ENCODE results near the gene CETP. TPM values are rescaled to one million over a fixed set of nuclear protein-coding genes. Genes with fewer than 3 reads are reported as not detected.

The CETP gene
- total RNA-seq (2014; rRNA removed; shearing (Covaris generic)) = not detected in 2 replicates

DNA sequence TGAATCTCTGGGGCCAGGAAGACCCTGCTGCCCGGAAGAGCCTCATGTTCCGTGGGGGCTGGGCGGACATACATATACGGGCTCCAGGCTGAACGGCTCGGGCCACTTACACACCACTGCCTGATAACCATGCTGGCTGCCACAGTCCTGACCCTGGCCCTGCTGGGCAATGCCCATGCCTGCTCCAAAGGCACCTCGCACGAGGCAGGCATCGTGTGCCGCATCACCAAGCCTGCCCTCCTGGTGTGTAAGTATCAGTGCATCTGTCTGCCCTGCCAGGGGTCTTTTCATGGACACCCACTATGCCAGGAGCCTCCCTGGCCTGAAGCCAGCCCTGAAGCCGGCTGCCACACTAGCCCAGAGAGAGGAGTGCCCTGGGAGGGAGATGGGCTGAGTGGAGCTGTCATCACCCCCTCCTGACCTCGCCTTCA, at the start of gene CETP:
TSS of gene CETP (plus strand) at position 100 of the 431 bp plus-strand sequence. CDS start at position 130, 30 bp downstream.
- Histone ChIP-seq H3K36me3 (replicated peaks; ENCODE audit: control insufficient read depth, insufficient read depth, low read length) (no peaks in the 10 kb centered on the region), H3K27me3 (ENCODE audit: control insufficient read depth, insufficient read depth, low read length) (no peaks in the 10 kb centered on the region), H3K4me3 (ENCODE audit: insufficient read depth, low read depth, low read length) (no peak within 1 kb of the TSS)
- DNase-seq = peak; percentile 35

- DNase-seq = peak; percentile 32
- no peak overlapping the region for H3K4me3 ChIP-seq (ENCODE audit: insufficient read depth, low read depth, low read length)
- no peaks in the 10 kb centered on the region for H3K36me3 ChIP-seq (replicated peaks; ENCODE audit: control insufficient read depth, insufficient read depth, low read length)
- H3K27me3 ChIP-seq (ENCODE audit: control insufficient read depth, insufficient read depth, low read length) = no peaks in the 10 kb centered on the region
Measured at GRCh38 chr16:56912746-56913708, 48.7 kb upstream of the CETP start.

- Histone ChIP-seq H3K27me3 (ENCODE audit: control insufficient read depth, insufficient read depth, low read length) (no peaks in the 10 kb centered on the region), H3K36me3 (replicated peaks; ENCODE audit: control insufficient read depth, insufficient read depth, low read length) (no peaks in the 10 kb centered on the region), H3K4me3 (ENCODE audit: insufficient read depth, low read depth, low read length) (no peak overlapping the region)
- peak; percentile 13 for DNase-seq
Measured at GRCh38 chr16:56914896-56915295, 46.9 kb upstream of the CETP start.

- Histone ChIP-seq H3K4me3 (ENCODE audit: insufficient read depth, low read depth, low read length) (no peak overlapping the region), H3K36me3 (replicated peaks; ENCODE audit: control insufficient read depth, insufficient read depth, low read length) (no peaks in the 10 kb centered on the region), H3K27me3 (ENCODE audit: control insufficient read depth, insufficient read depth, low read length) (no peaks in the 10 kb centered on the region)
- no peak for DNase-seq
Measured at GRCh38 chr16:56915336-56916119, 46.2 kb upstream of the CETP start.

DNA sequence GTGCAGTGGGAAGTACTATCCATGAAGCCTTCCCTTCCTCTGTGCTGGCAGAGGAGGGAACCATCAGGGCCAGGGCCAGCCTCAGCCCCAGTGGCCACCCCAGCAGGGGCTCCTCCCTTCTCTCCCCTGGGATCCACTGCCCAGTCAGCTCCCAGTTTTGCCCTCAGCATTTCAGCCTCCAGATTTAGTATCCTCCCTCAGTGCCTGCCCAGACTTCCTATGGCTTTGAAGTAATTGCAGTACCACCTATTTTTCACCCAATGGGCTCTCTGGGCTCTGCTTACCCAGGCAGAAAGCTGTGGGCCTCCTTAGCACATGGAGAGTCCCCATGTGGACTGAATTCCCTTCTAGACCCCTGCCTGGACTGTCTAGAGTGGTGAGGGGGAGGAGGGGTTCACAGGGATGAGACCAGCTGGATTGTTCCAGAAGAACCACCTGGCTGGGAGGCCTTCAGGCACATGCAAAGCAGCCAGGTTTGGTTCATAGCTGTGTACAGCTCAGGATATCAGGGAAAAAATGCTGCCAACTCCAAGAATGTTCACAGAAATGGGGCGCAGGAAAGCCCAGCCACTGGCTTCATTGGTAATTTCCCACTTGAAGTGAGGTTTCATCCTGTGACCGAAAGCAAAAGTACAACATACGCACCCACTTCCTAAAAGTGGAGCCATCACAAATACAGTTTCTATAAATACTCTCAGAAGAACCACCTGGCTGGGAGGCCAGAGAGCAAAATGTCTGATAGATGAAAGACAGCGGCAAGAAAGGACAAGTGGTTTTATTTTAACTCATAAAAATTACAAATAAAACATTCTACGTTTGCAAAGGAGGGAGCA, 45.0 kb upstream of the CETP start:
- H3K27me3 ChIP-seq (ENCODE audit: control insufficient read depth, insufficient read depth, low read length) = no peaks in the 10 kb centered on the region
- no peak overlapping the region for H3K4me3 ChIP-seq (ENCODE audit: insufficient read depth, low read depth, low read length)
- DNase-seq = no peak
- no peaks in the 10 kb centered on the region for H3K36me3 ChIP-seq (replicated peaks; ENCODE audit: control insufficient read depth, insufficient read depth, low read length)

GRCh38 chr16:56918467-56919012, 43.2 kb upstream of the CETP start:
- no peak for DNase-seq
- Histone ChIP-seq H3K4me3 (ENCODE audit: insufficient read depth, low read depth, low read length) (no peak overlapping the region), H3K27me3 (ENCODE audit: control insufficient read depth, insufficient read depth, low read length) (no peaks in the 10 kb centered on the region), H3K36me3 (replicated peaks; ENCODE audit: control insufficient read depth, insufficient read depth, low read length) (no peaks in the 10 kb centered on the region)

DNA sequence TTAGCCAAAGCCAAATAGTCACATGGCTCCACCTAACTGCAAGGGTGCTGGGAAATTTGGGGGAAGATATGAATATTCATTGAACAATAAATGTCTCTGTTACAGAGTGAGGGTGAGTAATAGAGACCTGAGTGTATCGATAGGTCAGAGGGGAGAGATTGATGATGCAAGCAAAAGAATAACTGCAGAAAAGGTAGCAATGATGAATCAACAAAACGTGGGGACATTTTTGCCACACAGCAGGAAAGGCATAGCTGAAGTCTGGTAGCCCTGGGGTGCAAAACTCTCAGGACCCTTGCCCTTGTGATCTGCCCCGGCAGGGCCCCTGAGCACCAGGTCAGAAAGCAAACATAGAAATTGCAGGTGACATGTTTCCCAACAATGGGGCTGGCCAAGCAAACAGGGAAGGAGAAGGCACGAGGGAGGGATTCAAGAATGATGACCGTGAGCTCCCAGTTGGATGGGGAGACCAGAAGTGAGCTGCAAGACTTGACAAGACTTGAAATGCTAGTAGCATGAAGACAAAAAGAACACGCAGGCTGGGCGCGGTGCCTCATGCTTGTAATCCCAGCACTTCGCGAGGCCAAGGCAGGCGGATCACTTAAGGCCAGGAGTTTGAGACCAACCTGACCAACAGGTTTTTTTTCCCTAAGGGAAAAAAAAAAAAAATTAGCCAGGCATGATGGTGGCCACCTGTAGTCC, 42.5 kb upstream of the CETP start:
- Histone ChIP-seq H3K4me3 (ENCODE audit: insufficient read depth, low read depth, low read length) (no peak overlapping the region), H3K36me3 (replicated peaks; ENCODE audit: control insufficient read depth, insufficient read depth, low read length) (no peaks in the 10 kb centered on the region), H3K27me3 (ENCODE audit: control insufficient read depth, insufficient read depth, low read length) (no peaks in the 10 kb centered on the region)
- no peak for DNase-seq

- DNase-seq = no peak
- no peaks in the 10 kb centered on the region for H3K27me3 ChIP-seq (ENCODE audit: control insufficient read depth, insufficient read depth, low read length)
- H3K36me3 ChIP-seq (replicated peaks; ENCODE audit: control insufficient read depth, insufficient read depth, low read length) = no peaks in the 10 kb centered on the region
- H3K4me3 ChIP-seq (ENCODE audit: insufficient read depth, low read depth, low read length) = no peak overlapping the region
Measured at GRCh38 chr16:56921571-56921970, 40.2 kb upstream of the CETP start.

DNA sequence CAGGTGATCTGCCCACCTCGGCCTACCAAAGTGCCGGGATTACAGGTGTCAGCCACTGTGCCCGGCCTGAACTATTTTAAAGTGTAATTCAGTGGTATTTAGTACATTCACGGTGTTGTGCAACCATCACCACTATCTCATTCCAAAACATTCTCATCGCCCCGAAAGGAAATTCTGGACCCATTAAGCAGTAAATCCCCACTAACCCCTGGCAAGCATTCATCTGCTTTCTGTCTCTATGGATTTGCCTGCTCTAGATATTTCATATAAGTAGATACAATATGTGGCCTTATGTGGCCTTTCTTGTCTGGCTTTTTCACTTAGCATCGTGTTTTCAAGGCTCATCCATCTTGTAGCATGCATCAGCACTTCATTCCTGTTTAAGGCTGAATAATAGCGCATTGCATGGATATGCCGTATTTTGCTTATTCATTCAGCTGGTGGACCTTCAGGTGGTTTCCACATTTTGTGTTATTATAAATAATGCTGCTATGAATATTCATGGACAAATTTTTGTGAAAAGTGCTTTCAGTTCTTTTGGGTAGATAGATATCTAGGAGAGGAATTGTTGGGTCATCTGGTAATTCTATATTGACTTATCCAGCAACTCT, 38.2 kb upstream of the CETP start:
- DNase-seq = no peak
- H3K36me3 ChIP-seq (replicated peaks; ENCODE audit: control insufficient read depth, insufficient read depth, low read length) = no peaks in the 10 kb centered on the region
- H3K4me3 ChIP-seq (ENCODE audit: insufficient read depth, low read depth, low read length) = no peak overlapping the region
- H3K27me3 ChIP-seq (ENCODE audit: control insufficient read depth, insufficient read depth, low read length) = no peaks in the 10 kb centered on the region

- Histone ChIP-seq H3K4me3 (ENCODE audit: insufficient read depth, low read depth, low read length) (no peak overlapping the region), H3K27me3 (ENCODE audit: control insufficient read depth, insufficient read depth, low read length) (no peaks in the 10 kb centered on the region)
Measured at GRCh38 chr16:56927471-56927870, 34.3 kb upstream of the CETP start.

GRCh38 chr16:56929639-56930038, 32.1 kb upstream of the CETP start:
- no peaks in the 10 kb centered on the region for H3K27me3 ChIP-seq (ENCODE audit: control insufficient read depth, insufficient read depth, low read length)
- no peak for DNase-seq
- H3K36me3 ChIP-seq (replicated peaks; ENCODE audit: control insufficient read depth, insufficient read depth, low read length) = no peaks in the 10 kb centered on the region
- H3K4me3 ChIP-seq (ENCODE audit: insufficient read depth, low read depth, low read length) = no peak overlapping the region

More at GRCh38 chr16:56927471-56927870, 34.3 kb upstream of the CETP start:
- DNase-seq = no peak
- no peaks in the 10 kb centered on the region for H3K36me3 ChIP-seq (replicated peaks; ENCODE audit: control insufficient read depth, insufficient read depth, low read length)

- Histone ChIP-seq H3K27me3 (ENCODE audit: control insufficient read depth, insufficient read depth, low read length) (no peaks in the 10 kb centered on the region), H3K36me3 (replicated peaks; ENCODE audit: control insufficient read depth, insufficient read depth, low read length) (peaks cover 3% of the 10 kb centered on the region; the same call in 1 of the 2 replicates), H3K4me3 (ENCODE audit: insufficient read depth, low read depth, low read length) (no peak overlapping the region)
- DNase-seq = no peak
Measured at GRCh38 chr16:56930486-56931270, 31.1 kb upstream of the CETP start.

Data from H7 (cell line).